Neural progenitor cell (in vitro differentiated cells): ENCODE data around the gene ZNF827.

Source experiments
- EZH2 ChIP-seq: fragments of 200-600 bp; sonication (generic); IDR thresholded peaks from 2 replicates; pipeline ENCODE4 v1.6.1; 2017; ENCODE audit warnings: antibody characterized with exemption, mild to moderate bottlenecking, moderate library complexity
- TF ChIP-seq, protein P1 (sequence below): fragments of 200-600 bp; sonication (generic); IDR thresholded peaks from 2 replicates; pipeline ENCODE4 v1.5.1; 2017; ENCODE audit warnings: antibody characterized with exemption, mild to moderate bottlenecking

DNA sequence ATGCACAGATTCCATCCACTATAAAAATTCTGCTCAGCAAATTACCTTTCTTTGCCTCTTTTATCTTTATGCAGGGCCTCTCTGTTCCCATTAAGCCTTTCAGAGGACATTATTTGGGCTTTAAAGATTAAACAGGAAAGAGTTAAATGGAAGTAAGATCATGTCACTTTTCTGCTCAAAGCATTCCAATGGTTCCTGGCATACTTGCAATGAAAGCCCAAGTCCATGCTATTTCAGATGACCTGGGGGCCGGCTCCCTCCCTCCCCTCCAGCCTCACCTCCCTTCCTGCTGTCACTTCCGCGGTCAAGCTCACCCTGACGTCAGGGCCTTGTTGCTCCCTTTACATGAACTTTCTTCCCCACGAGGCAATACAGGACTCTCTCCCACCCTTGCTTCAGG, 133.1 kb downstream of the ZNF827 start:
- TF ChIP-seq, protein P1, sequence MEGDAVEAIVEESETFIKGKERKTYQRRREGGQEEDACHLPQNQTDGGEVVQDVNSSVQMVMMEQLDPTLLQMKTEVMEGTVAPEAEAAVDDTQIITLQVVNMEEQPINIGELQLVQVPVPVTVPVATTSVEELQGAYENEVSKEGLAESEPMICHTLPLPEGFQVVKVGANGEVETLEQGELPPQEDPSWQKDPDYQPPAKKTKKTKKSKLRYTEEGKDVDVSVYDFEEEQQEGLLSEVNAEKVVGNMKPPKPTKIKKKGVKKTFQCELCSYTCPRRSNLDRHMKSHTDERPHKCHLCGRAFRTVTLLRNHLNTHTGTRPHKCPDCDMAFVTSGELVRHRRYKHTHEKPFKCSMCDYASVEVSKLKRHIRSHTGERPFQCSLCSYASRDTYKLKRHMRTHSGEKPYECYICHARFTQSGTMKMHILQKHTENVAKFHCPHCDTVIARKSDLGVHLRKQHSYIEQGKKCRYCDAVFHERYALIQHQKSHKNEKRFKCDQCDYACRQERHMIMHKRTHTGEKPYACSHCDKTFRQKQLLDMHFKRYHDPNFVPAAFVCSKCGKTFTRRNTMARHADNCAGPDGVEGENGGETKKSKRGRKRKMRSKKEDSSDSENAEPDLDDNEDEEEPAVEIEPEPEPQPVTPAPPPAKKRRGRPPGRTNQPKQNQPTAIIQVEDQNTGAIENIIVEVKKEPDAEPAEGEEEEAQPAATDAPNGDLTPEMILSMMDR, result no peak
- no peak for TF ChIP-seq EZH2
